Measurements from ENCODE around the gene CDH10.

DNA sequence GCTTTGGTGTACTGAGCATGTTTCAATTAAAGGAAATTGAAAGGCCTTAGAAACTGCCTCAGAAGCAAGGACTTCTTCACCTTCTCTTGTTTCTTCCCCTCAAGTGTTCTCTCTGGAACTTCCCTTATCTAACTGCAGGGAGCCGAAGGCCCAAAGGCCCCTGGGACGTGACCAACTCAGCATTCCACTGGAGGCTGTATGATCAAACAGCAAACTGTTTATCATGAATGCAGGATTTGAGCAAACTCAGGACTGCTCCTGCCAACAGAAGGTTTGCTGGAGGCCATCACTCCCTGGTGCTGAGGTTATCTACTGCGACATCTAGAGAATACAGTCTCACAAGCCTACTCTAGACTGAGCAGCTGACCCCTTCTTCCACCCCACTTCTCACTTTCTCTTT, 4.8 kb upstream of the CDH10 start:
- TF ChIP-seq CTCF (IDR thresholded peaks at IDR 0.05) (no peak), POLR2AphosphoS5 (IDR thresholded peaks at IDR 0.05) (no peak), POLR2A (IDR thresholded peaks at IDR 0.05) (no peak)

All from sigmoid colon (tissue), 4 donors.